Endothelial cell of umbilical vein (primary cell): ENCODE data around the gene CYTH1. TPM values are rescaled to one million over a fixed set of nuclear protein-coding genes. Genes with fewer than 3 reads are reported as not detected.
A peak's percentile ranks its signal among the peaks of the same experiment; 100 is the strongest.

Experiments used
- BruUV-seq: library from RNA; stranded (reverse); fragments of 400-500 nt; replicated peaks from 2 replicates; lab custom pipeline; 2021; lab: Mats Ljungman, UMichigan
- CTCF ChIA-PET: fragments of 300-600, 350-600 bp; sonication (Branson Sonifier 250); formaldehyde crosslinking; loops from one replicate; lab custom pipeline; 2021; ENCODE audit warnings: antibody characterized with exemption, inconsistent platforms; lab: Charles Lee
- POLR2A ChIA-PET: fragments of 300-600, 350-600 bp; sonication (Branson Sonifier 250); formaldehyde crosslinking; loops from one replicate; lab custom pipeline; 2021; ENCODE audit warnings: antibody characterized with exemption, inconsistent platforms; lab: Charles Lee
- DNase-seq: peaks from one replicate; pipeline ENCODE4 v3.0.0-alpha.2; 2011; ENCODE audit warnings: low read depth, low spot score
- FAIRE-seq: peaks from 2 replicates; lab custom pipeline; 2011; peaks lifted over from hg19 to GRCh38; lab: Jason Lieb, UNC
- H2AFZ ChIP-seq: 2 replicates; pipeline ENCODE4 v1.6.0; 2012; ENCODE audit warnings: low read depth, low read length, control low read depth, inconsistent platforms
- H3K27ac ChIP-seq: 2 replicates; pipeline ENCODE4 v1.5.1; 2011; ENCODE audit warnings: low read depth, mild to moderate bottlenecking, control low read depth, low read length, moderate library complexity; ENCODE audit not compliant: insufficient read depth
- H3K27me3 ChIP-seq, 2 experiments: 2 replicates each; pipeline versions ENCODE4 v1.6.0 to v1.6.1; 2011; ENCODE audit warnings: low read length in 2 of 2, mixed read lengths in 1 of 2; ENCODE audit not compliant: control insufficient read depth in 2 of 2, insufficient read depth in 2 of 2
- H3K36me3 ChIP-seq, 2 experiments: 2 replicates in 1 of 2; 3 replicates in 1 of 2; pipeline ENCODE4 v1.5.1; 2011; ENCODE audit warnings: low read length in 2 of 2, mild to moderate bottlenecking in 1 of 2, moderate library complexity in 1 of 2; ENCODE audit not compliant: control insufficient read depth in 2 of 2, insufficient read depth in 2 of 2; ENCODE audit errors: extremely low read depth in 1 of 2
- H3K4me1 ChIP-seq: 3 replicates; pipeline ENCODE4 v1.5.1; 2011; ENCODE audit warnings: mild to moderate bottlenecking, low read length; ENCODE audit not compliant: control insufficient read depth, insufficient read depth; ENCODE audit errors: extremely low read depth
- H3K4me2 ChIP-seq: 2 replicates; pipeline ENCODE4 v1.6.1; 2011; ENCODE audit warnings: low read length, control low read depth, mixed read lengths; ENCODE audit not compliant: insufficient read depth
- H3K4me3 ChIP-seq, 3 experiments: fragments of 200-600 bp in 1 of 3; sonication (generic), shearing (Covaris generic) in 1 of 3; replicated peaks in 1 of 3; 2 replicates each; pipeline ENCODE4 v1.5.1; 2011 to 2016; ENCODE audit warnings: control low read depth in 3 of 3, low read length in 3 of 3, mild to moderate bottlenecking in 2 of 3, inconsistent platforms in 1 of 3, low read depth in 1 of 3, moderate library complexity in 1 of 3; ENCODE audit not compliant: insufficient read depth in 1 of 3
- H3K79me2 ChIP-seq: 2 replicates; pipeline ENCODE4 v1.6.0; 2012; ENCODE audit warnings: low read length, inconsistent platforms; ENCODE audit not compliant: control insufficient read depth, insufficient read depth
- H3K9ac ChIP-seq: replicated peaks from 2 replicates; pipeline ENCODE3; 2011; ENCODE audit warnings: low read length, control low read depth; ENCODE audit not compliant: insufficient read depth; ENCODE audit errors: extremely low read depth
- H3K9me1 ChIP-seq: replicated peaks from 3 replicates; pipeline ENCODE4 v1.6.0; 2011; ENCODE audit warnings: mild to moderate bottlenecking, low read length; ENCODE audit not compliant: control insufficient read depth, insufficient read depth; ENCODE audit errors: extremely low read depth
- H3K9me3 ChIP-seq: replicated peaks from 2 replicates; pipeline ENCODE4 v1.5.1; 2012; ENCODE audit warnings: low read length, inconsistent platforms; ENCODE audit not compliant: control insufficient read depth, insufficient read depth
- H4K20me1 ChIP-seq: replicated peaks from 2 replicates; pipeline ENCODE3; 2011; ENCODE audit warnings: mild to moderate bottlenecking, low read length; ENCODE audit not compliant: control insufficient read depth, insufficient read depth; ENCODE audit errors: extremely low read depth
- CTCF ChIP-seq, 2 donors: IDR thresholded peaks; 1 replicate in 1 of 2; 2 replicates in 1 of 2; pipeline ENCODE4 v1.5.1; 2011; ENCODE audit warnings: low read length in 2 of 2, mild to moderate bottlenecking in 2 of 2, moderate library complexity in 2 of 2, control low read depth in 1 of 2, inconsistent platforms in 1 of 2, low read depth in 1 of 2; ENCODE audit not compliant: insufficient read depth in 1 of 2; ENCODE audit errors: extremely low read depth in 1 of 2
- EZH2 ChIP-seq: IDR thresholded peaks from 2 replicates; pipeline ENCODE4 v1.6.1; 2012; ENCODE audit warnings: borderline replicate concordance, low read depth, mild to moderate bottlenecking, moderate library complexity, low read length, inconsistent platforms; ENCODE audit not compliant: severe bottlenecking
- FOS ChIP-seq: IDR thresholded peaks from 2 replicates; pipeline ENCODE4 v1.6.1; 2011; ENCODE audit warnings: mild to moderate bottlenecking, low read length, moderate library complexity, borderline replicate concordance; ENCODE audit not compliant: insufficient read depth
- GATA2 ChIP-seq: IDR thresholded peaks from 2 replicates; pipeline ENCODE4 v1.7.0; 2011; ENCODE audit warnings: low read depth, mild to moderate bottlenecking, moderate library complexity, mixed read lengths, low read length; ENCODE audit not compliant: insufficient read length, insufficient read depth
- JUN ChIP-seq: IDR thresholded peaks from 2 replicates; pipeline ENCODE4 v1.6.1; 2011; ENCODE audit warnings: borderline replicate concordance, low read depth; ENCODE audit not compliant: insufficient read length, insufficient read depth
- MAX ChIP-seq: IDR thresholded peaks from 2 replicates; pipeline ENCODE4 v1.6.1; 2011; ENCODE audit not compliant: insufficient read depth, insufficient read length
- MYC ChIP-seq: IDR thresholded peaks from one replicate; pipeline ENCODE4 v1.6.1; 2011; ENCODE audit warnings: mild to moderate bottlenecking, low read depth, low read length
- POLR2A ChIP-seq: IDR thresholded peaks from 2 replicates; pipeline ENCODE4 v1.6.1; 2012; ENCODE audit warnings: low read depth, mild to moderate bottlenecking, control low read depth, low read length
- POLR2AphosphoS5 ChIP-seq: IDR thresholded peaks from 2 replicates; pipeline ENCODE4 v1.6.1; 2012; ENCODE audit warnings: low read depth, mild to moderate bottlenecking, control low read depth, low read length, moderate library complexity; ENCODE audit not compliant: insufficient read depth
- dilution Hi-C: fragments of 300-500 bp; cut with MboI; formaldehyde crosslinking; loops from one replicate; pipeline ENCODE4 v1.15.0; 2019; ENCODE audit warnings: low sequenced_read_pairs; ENCODE audit not compliant: extremely low pct_ligation_motif_present
- intact Hi-C: fragments of 100-400 bp; cut with micrococcal nuclease; formaldehyde crosslinking; loops from one replicate; pipeline ENCODE4 v1.10.0; 2022
- polyA plus RNA-seq, 4 experiments: library from polyadenylated mRNA; depleted of rRNA in 3 of 4; stranded (reverse) in 3 of 4; unstranded in 1 of 4; fragments of >200 nt; gene quantifications; 2 replicates each; pipeline versions ENCODE4 v1.2.1 to v1.2.3, GENCODE V29; 2011 to 2012; ENCODE audit warnings: missing spikeins in 1 of 4
- total RNA-seq: library from RNA; stranded (reverse); gene quantifications from 2 replicates; pipeline ENCODE4 v1.2.3, GENCODE V29; 2021

CYTH1 gene
- total and polyA plus RNA-seq, 2 donors (not counting 3 experiments of a cell fraction or from before 2014, with no cell fraction given): 35.9 to 49.9 TPM

- intact Hi-C loops (no loop called here), dilution Hi-C loops (no loop called here)
- H4K20me1 ChIP-seq: no peaks in the 10 kb centered on the region
- CTCF ChIA-PET: interaction anchor here (1.2 to 1.4 kb wide), 4 partner anchors 14 to 308 kb away, joined by 3 to 4 read pairs (median 4); no protein-coding TSS in a partner anchor
- peak; percentile 31 for FAIRE-seq
- POLR2A ChIA-PET: interaction anchor here (1.3 kb wide), 1 partner anchor 14 kb away, joined by 5 read pairs; no protein-coding TSS in a partner anchor
- no peak overlapping the region for H3K9ac ChIP-seq
- DNase-seq: no peak
- no peak overlapping the region for H3K4me3 ChIP-seq
- H3K4me2 ChIP-seq: no peak overlapping the region
- H3K9me3 ChIP-seq: no peaks in the 10 kb centered on the region
- TF ChIP-seq POLR2AphosphoS5 (no peak), GATA2 (no peak), MAX (no peak), CTCF (IDR thresholded peaks at IDR 0.05; ENCODE audit: extremely low read depth in 1 of 2, insufficient read depth in 1 of 2, low read depth in 1 of 2, low read length in 2 of 2) (no peak), MYC (no peak), POLR2A (no peak), FOS (no peak), EZH2 (no peak), JUN (no peak)
- H3K9me1 ChIP-seq: no peaks in the 10 kb centered on the region
- no peak overlapping the region for H2AFZ ChIP-seq
- H3K27ac ChIP-seq: peak overlapping the region; percentile 1
- peaks cover 8% of the 10 kb centered on the region for H3K4me1 ChIP-seq
- peaks cover 16 to 31% of the 10 kb centered on the region in 2 experiments for H3K36me3 ChIP-seq
- no peaks in the 10 kb centered on the region for H3K79me2 ChIP-seq
- BruUV-seq: no TSS peak
- no peaks in the 10 kb centered on the region for H3K27me3 ChIP-seq
Measured at GRCh38 chr17:78805301-78805700, 23.2 kb upstream of the CYTH1 start.
